Heart left ventricle (tissue), 13 donors: Measurements from ENCODE around the gene LMBR1.

Source experiments
- CTCF ChIP-seq, 12 donors: fragments of 200-600 bp; sonication (generic) in 4 of 12; IDR thresholded peaks; one replicate each; pipeline versions ENCODE4 v1.5.0 to v1.8.0; 2018 to 2022; ENCODE audit warnings: antibody characterized with exemption in 12 of 12, mild to moderate bottlenecking in 5 of 12
- POLR2A ChIP-seq, 2 donors: fragments of 450-650 bp; IDR thresholded peaks; one replicate each; pipeline ENCODE4 v1.6.1; 2017; ENCODE audit warnings: antibody characterized with exemption in 2 of 2, mild to moderate bottlenecking in 2 of 2, moderate library complexity in 2 of 2
- donor health status: ischemic (EF 13 %, LVEDD 7.1; RV severe dilation, severe dysfunction).
- donor health status: DM: no; HTN: yes; CAD: no.
- donor health status: DM: no; HTN: no; CAD: no.
- donor health status: ischemic (EF 25% LVEDD 6.9; RV normal size, moderate dysfunction).
- donor health status: ischemic (EF 25% LVEDD 5.7; RV mildly dilated, moderate dysfunction).
- donor health status: ischemic (EF 35%, LVEDD 5.7; RV mildly dilated, moderate dysfunction).
- donor health status: nonischemic (EF 11% LVEDD 7.7; RV severe dilation, severe dysfunction).
- donor health status: DM: yes; HTN: yes; CAD: no.
- donor health status: PGD.
- donor health status: ischemic (EF 29% LVEDD 5.4; RV normal size, mild dysfunction).
- donor health status: nonischemic (EF 23%, LVEDD 6.1; RV moderate dilation, normal function).

GRCh38 chr7:156673454-156673853 lies 219.5 kb downstream of the LMBR1 start:
- TF ChIP-seq CTCF (IDR thresholded peaks at IDR 0.05) (no peak), POLR2A (IDR thresholded peaks at IDR 0.05) (no peak)
